Fibroblast of lung (primary cell): ENCODE data around the gene NT5C1B. TPM values are rescaled to one million over a fixed set of nuclear protein-coding genes. Genes with fewer than 3 reads are reported as not detected.
A peak's percentile ranks its signal among the peaks of the same experiment; 100 is the strongest.

Experiments
- DNase-seq, 2 donors: peaks; one replicate each; pipeline versions ENCODE4 v3.0.0 to v3.0.0-alpha.2; 2010; ENCODE audit warnings: low read depth in 2 of 2
- H2AFZ ChIP-seq: 2 replicates; pipeline ENCODE4 v1.5.1; 2012; ENCODE audit warnings: low read length, control low read depth, inconsistent platforms
- H3K27ac ChIP-seq: 2 replicates; pipeline ENCODE4 v1.5.1; 2011; ENCODE audit warnings: low read length, control low read depth; ENCODE audit not compliant: insufficient read depth
- H3K27me3 ChIP-seq: 2 replicates; pipeline ENCODE4 v1.5.1; 2011; ENCODE audit warnings: mild to moderate bottlenecking, low read length; ENCODE audit not compliant: control insufficient read depth, insufficient read depth
- H3K36me3 ChIP-seq: 2 replicates; pipeline ENCODE4 v1.5.1; 2011; ENCODE audit warnings: low read length; ENCODE audit not compliant: control insufficient read depth, insufficient read depth
- H3K4me1 ChIP-seq: 2 replicates; pipeline ENCODE4 v1.5.1; 2011; ENCODE audit warnings: low read length; ENCODE audit not compliant: control insufficient read depth, insufficient read depth; ENCODE audit errors: extremely low read depth
- H3K4me2 ChIP-seq: 2 replicates; pipeline ENCODE4 v1.5.1; 2011; ENCODE audit warnings: low read length, control low read depth; ENCODE audit not compliant: insufficient read depth; ENCODE audit errors: extremely low read depth
- H3K4me3 ChIP-seq, 4 experiments: fragments of 200-600 bp in 1 of 4; sonication (generic) in 1 of 4; replicated peaks in 1 of 4; 2 replicates each; pipeline ENCODE4 v1.5.1; 2011 to 2016; ENCODE audit warnings: low read length in 4 of 4, low read depth in 3 of 4, mild to moderate bottlenecking in 3 of 4, control low read depth in 2 of 4, inconsistent platforms in 1 of 4, mixed read lengths in 1 of 4; ENCODE audit not compliant: insufficient read depth in 1 of 4; ENCODE audit errors: control extremely low read depth in 1 of 4
- H3K79me2 ChIP-seq: 2 replicates; pipeline ENCODE4 v1.5.1; 2012; ENCODE audit warnings: mild to moderate bottlenecking, low read length, inconsistent platforms; ENCODE audit not compliant: control insufficient read depth, insufficient read depth
- H3K9ac ChIP-seq: 2 replicates; pipeline ENCODE4 v1.5.1; 2011; ENCODE audit warnings: mild to moderate bottlenecking, low read length, control low read depth; ENCODE audit not compliant: insufficient read depth
- H3K9me3 ChIP-seq: 2 replicates; pipeline ENCODE4 v1.5.1; 2012; ENCODE audit warnings: low read depth, low read length; ENCODE audit not compliant: control insufficient read depth, insufficient read depth
- H4K20me1 ChIP-seq: 2 replicates; pipeline ENCODE4 v1.5.1; 2011; ENCODE audit warnings: low read length; ENCODE audit not compliant: control insufficient read depth, insufficient read depth; ENCODE audit errors: extremely low read depth
- CTCF ChIP-seq, 2 donors: IDR thresholded peaks in 1 of 2; conservative IDR thresholded peaks in 1 of 2; 1 replicate in 1 of 2; 2 replicates in 1 of 2; pipeline ENCODE4 v1.5.1; 2011 to 2012; ENCODE audit warnings: low read length in 2 of 2, control low read depth in 1 of 2, inconsistent platforms in 1 of 2, low read depth in 1 of 2, mild to moderate bottlenecking in 1 of 2
- EZH2 ChIP-seq: IDR thresholded peaks from 2 replicates; pipeline ENCODE4 v1.5.1; 2012; ENCODE audit warnings: low read length, control low read depth, mild to moderate bottlenecking; ENCODE audit errors: missing control alignments
- polyA plus RNA-seq, 2 donors: library from polyadenylated mRNA; depleted of rRNA in 1 of 2; stranded (reverse) in 1 of 2; unstranded in 1 of 2; fragments of >200 nt; gene quantifications; 2 replicates each; pipeline ENCODE4 v1.2.1, GENCODE V29; 2011 to 2012; ENCODE audit warnings: missing spikeins in 1 of 2
- total RNA-seq: library from RNA; depleted of rRNA; stranded (reverse); fragments of >200 nt; gene quantifications from 2 replicates; pipeline ENCODE4 v1.2.1, GENCODE V29; 2014

Gene NT5C1B
- total and polyA plus RNA-seq, 2 donors (not counting 1 experiment from before 2014, with no cell fraction given), result not detected

- DNase-seq, result no peak
Observed at GRCh38 chr2:18630941-18631340, 41.6 kb upstream of the NT5C1B start.

GRCh38 chr2:18630541-18630940, 41.2 kb upstream of the NT5C1B start:
- H3K9ac ChIP-seq, result no peak overlapping the region
- no peak overlapping the region for H3K4me2 ChIP-seq
- H3K9me3 ChIP-seq, result no peaks in the 10 kb centered on the region
- H3K27ac ChIP-seq, result no peak overlapping the region
- H3K4me1 ChIP-seq, result peaks cover 10% of the 10 kb centered on the region
- no peaks in the 10 kb centered on the region for H3K36me3 ChIP-seq
- TF ChIP-seq EZH2 (no peak), CTCF (conservative IDR thresholded peaks at IDR 0.05 in 1 of 2, IDR thresholded peaks at IDR 0.05 in 1 of 2; ENCODE audit: low read depth in 1 of 2, low read length in 2 of 2) (no peak)
- H3K79me2 ChIP-seq, result no peaks in the 10 kb centered on the region
- H2AFZ ChIP-seq, result no peak overlapping the region
- H3K27me3 ChIP-seq, result no peaks in the 10 kb centered on the region
- H4K20me1 ChIP-seq, result no peaks in the 10 kb centered on the region
- no peak overlapping the region for H3K4me3 ChIP-seq
- peak in 1 of 2 donors; percentile 32 for DNase-seq

More at GRCh38 chr2:18630941-18631340, 41.6 kb upstream of the NT5C1B start:
- peaks cover 10% of the 10 kb centered on the region for H3K4me1 ChIP-seq
- no peak overlapping the region for H3K27ac ChIP-seq
- H3K27me3 ChIP-seq, result no peaks in the 10 kb centered on the region
- H3K79me2 ChIP-seq, result no peaks in the 10 kb centered on the region
- no peak overlapping the region for H3K9ac ChIP-seq
- H3K4me2 ChIP-seq, result no peak overlapping the region
- no peak overlapping the region for H3K4me3 ChIP-seq
- no peak for TF ChIP-seq CTCF (conservative IDR thresholded peaks at IDR 0.05 in 1 of 2, IDR thresholded peaks at IDR 0.05 in 1 of 2; ENCODE audit: low read depth in 1 of 2, low read length in 2 of 2)
- TF ChIP-seq EZH2, result no peak
- H3K36me3 ChIP-seq, result no peaks in the 10 kb centered on the region
- H4K20me1 ChIP-seq, result no peaks in the 10 kb centered on the region
- H3K9me3 ChIP-seq, result no peaks in the 10 kb centered on the region
- no peak overlapping the region for H2AFZ ChIP-seq

GRCh38 chr2:18630101-18630500, 40.7 kb upstream of the NT5C1B start:
- Histone ChIP-seq H3K27ac (no peak overlapping the region), H3K9ac (no peak overlapping the region)

More at GRCh38 chr2:18630101-18630500, 40.7 kb upstream of the NT5C1B start:
- no peak overlapping the region for H3K4me2 ChIP-seq
- no peaks in the 10 kb centered on the region for H3K9me3 ChIP-seq
- no peaks in the 10 kb centered on the region for H4K20me1 ChIP-seq
- H3K36me3 ChIP-seq, result no peaks in the 10 kb centered on the region
- DNase-seq, result peak; percentile 19 to 78
- no peak overlapping the region for H2AFZ ChIP-seq
- TF ChIP-seq EZH2, result no peak
- no peak for TF ChIP-seq CTCF (conservative IDR thresholded peaks at IDR 0.05 in 1 of 2, IDR thresholded peaks at IDR 0.05 in 1 of 2; ENCODE audit: low read depth in 1 of 2, low read length in 2 of 2)
- no peak overlapping the region for H3K4me3 ChIP-seq
- peaks cover 10% of the 10 kb centered on the region for H3K4me1 ChIP-seq
- no peaks in the 10 kb centered on the region for H3K79me2 ChIP-seq
- H3K27me3 ChIP-seq, result no peaks in the 10 kb centered on the region
